Testis (tissue), 2 donors: Measurements from ENCODE around the gene JAKMIP2.

ENCODE experiments used
- CTCF ChIP-seq, 3 experiments: fragments of 450-650 bp in 2 of 3; fragments of 200-600 bp in 1 of 3; sonication (generic) in 1 of 3; IDR thresholded peaks; one replicate each; pipeline ENCODE4 v1.5.1; 2016 to 2019; ENCODE audit warnings: antibody characterized with exemption in 3 of 3, mild to moderate bottlenecking in 2 of 3, moderate library complexity in 1 of 3
- POLR2A ChIP-seq: fragments of 450-650 bp; IDR thresholded peaks from one replicate; pipeline ENCODE4 v1.6.1; 2017; ENCODE audit warnings: antibody characterized with exemption, mild to moderate bottlenecking, moderate library complexity

GRCh38 chr5:147611483-147611882 lies 171.0 kb downstream of the JAKMIP2 start:
- TF ChIP-seq CTCF (IDR thresholded peaks at IDR 0.05) (no peak), POLR2A (no peak)
